Activated naive CD4-positive, alpha-beta T cell treated with anti-CD3 and anti-CD28 coated beads, Interleukin-2, amount 50 U/mL, for 24 hours (primary cell): ENCODE measurements around the gene SULF2.
A peak's percentile ranks its signal among the peaks of the same experiment; 100 is the strongest.
"Not testable (repeated sequence)": the region's sequence is repeated elsewhere in the genome, so short reads cannot be mapped to it uniquely, and the experiment has no call there.

Source experiments
- H3K27ac Mint-ChIP-seq: one replicate; pipeline ENCODE4 v1.8.0; 2021; ENCODE audit warnings: mild to moderate bottlenecking, mixed read lengths
- H3K27me3 Mint-ChIP-seq: one replicate; pipeline ENCODE4 v1.8.0; 2021; ENCODE audit warnings: mixed read lengths
- H3K36me3 Mint-ChIP-seq: one replicate; pipeline ENCODE4 v1.8.0; 2021; ENCODE audit warnings: mixed read lengths
- H3K4me1 Mint-ChIP-seq: one replicate; pipeline ENCODE4 v1.8.0; 2021; ENCODE audit warnings: mixed read lengths
- H3K4me3 Mint-ChIP-seq: one replicate; pipeline ENCODE4 v1.8.0; 2021; ENCODE audit warnings: mild to moderate bottlenecking, mixed read lengths
- H3K9me3 Mint-ChIP-seq: one replicate; pipeline ENCODE4 v1.8.0; 2021; ENCODE audit warnings: mixed read lengths

The SULF2 gene

DNA sequence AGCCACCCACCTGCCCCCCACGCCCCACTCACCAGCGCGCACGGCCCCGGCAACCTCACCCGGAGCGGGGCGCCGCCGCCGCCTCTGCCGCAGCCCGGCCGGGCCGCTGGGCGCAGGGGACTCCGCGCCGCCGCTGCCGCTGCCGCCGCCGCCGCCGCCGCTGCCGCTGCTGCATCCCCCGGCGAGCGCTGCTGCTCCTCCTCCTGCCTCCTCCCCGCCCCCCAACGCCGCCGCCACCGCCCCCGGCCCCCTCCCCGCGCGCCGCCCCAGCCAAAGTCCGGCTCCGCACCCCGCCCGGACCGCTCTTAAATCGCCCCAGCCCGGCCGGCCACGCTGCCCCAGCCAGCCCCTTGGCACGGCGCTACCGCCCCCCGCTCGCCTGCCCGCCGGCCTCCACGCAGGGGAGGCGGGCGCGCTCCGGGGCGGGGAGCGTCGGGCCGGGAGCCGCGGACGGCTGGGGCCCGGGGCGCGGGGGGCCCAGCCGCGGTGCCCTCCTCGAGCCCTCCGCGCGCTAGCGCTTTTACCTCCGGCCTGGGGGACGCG, at the start of gene SULF2:
TSS of gene SULF2 (minus strand) at position 171 of the 543 bp plus-strand sequence. CDS start 28,118 bp downstream, outside the sequence.
- Mint-ChIP-seq H3K27ac (no peak within 1 kb of the TSS), H3K4me1 (peaks cover 17% of the 10 kb centered on the region), H3K27me3 (peaks cover 45% of the 10 kb centered on the region), H3K36me3 (no peaks in the 10 kb centered on the region), H3K9me3 (no peaks in the 10 kb centered on the region), H3K4me3 (peak within 1 kb of the TSS; percentile 79)

DNA sequence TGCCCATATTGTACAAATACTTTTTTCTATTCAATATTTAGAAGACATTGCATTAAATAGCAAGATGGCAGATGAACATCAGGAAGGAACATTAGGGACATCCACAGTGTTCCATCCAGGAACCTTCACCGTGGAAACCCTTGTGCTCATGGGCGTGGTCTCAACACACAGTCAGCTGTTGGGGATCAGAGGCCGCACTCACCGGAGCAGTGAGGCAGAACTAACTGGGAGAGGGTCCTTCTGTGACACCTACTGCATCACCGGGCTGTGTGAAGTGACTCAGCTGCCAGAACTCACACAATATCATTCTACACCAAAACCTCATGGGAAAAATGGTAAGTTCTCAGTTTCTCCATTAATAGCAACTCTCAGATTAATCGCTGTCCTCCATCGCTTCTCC, 46.4 kb upstream of the SULF2 start:
- H3K27ac Mint-ChIP-seq, H3K36me3 Mint-ChIP-seq, H3K27me3 Mint-ChIP-seq, H3K9me3 Mint-ChIP-seq, H3K4me1 Mint-ChIP-seq, H3K4me3 Mint-ChIP-seq: not testable (repeated sequence)

DNA sequence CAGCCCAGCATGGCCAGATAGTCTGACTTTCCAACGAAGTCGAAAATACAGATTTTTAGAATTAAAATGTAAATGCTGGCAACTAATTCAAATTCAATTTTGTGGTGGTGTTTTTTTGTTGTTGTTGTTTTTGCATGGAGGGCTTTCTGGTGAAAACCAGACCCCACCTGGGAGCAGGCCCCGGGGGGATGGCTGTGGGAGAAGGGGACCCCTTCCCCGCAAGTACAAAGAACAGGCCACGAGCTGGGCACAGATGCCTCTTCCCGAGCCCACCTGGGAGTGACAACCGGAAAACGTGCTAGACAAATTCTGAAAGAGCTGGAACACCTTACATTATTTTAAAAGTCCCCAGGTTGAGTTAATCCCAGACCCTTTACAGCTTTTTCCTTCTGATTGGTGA, 41.4 kb upstream of the SULF2 start:
- H3K27ac Mint-ChIP-seq = not testable (repeated sequence)

DNA sequence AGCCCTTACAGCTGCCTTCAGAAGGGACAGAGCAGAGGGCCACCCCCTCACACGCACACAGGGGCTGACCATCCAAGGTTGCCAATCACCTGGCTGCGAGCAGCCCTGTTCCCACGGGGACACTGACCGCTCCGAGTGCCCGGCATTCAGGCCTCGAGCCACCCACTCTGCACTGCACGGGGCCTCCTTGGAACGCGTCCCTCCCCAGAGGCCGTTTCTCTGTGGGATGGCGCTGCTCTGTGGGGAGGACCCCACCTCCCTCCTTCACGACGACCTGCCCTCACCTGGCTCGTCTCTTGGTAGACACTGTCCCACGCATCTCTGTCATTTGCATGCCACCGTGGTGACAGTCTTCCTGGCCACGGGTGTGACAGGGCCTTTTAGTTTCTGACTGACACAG, 40.7 kb upstream of the SULF2 start:
- not testable (repeated sequence) for H3K36me3 Mint-ChIP-seq, H3K27ac Mint-ChIP-seq, H3K4me3 Mint-ChIP-seq, H3K27me3 Mint-ChIP-seq, H3K9me3 Mint-ChIP-seq, H3K4me1 Mint-ChIP-seq

More for the DNA sequence above, 41.4 kb upstream of the SULF2 start:
- not testable (repeated sequence) for H3K4me1 Mint-ChIP-seq, H3K9me3 Mint-ChIP-seq, H3K36me3 Mint-ChIP-seq, H3K27me3 Mint-ChIP-seq, H3K4me3 Mint-ChIP-seq

DNA sequence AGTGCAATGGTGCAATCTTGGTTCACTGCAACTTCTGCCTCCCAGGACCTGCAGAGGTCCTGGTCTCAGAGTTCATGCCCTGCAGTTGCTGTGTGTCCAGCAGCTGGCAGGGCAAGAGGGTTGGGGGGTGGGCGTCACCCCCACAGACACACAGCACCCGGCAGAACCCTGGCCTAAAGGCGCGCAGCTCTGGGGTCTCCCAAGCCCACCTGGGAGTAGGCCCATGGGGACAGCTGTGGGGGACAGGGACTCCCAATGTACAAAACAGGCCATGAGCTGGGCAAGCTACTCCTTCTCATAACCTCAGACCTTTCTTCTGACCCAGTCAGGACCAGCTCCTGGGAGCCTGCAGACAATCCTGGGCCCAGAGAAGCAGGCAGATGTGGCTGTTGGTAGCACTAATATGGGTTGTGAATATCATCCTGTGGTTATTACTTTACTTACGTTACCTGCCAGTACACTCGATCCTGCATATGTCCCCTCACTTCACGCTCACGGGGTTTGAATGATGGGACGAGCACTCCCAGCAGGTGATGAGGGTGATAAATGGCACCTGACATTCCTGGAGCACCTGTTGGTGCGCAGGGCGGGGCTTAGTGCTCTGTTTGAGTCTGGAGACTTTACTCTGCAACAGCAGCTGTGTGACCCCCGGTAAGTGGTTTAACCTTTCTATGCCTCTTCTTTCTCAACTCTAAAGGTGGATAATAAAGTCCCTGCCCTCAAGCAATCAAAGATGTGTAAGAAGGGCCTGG, 39.9 kb upstream of the SULF2 start:
- H3K9me3 Mint-ChIP-seq = no peaks in the 10 kb centered on the region
- H3K4me3 Mint-ChIP-seq = no peak overlapping the region
- H3K27ac Mint-ChIP-seq = no peak overlapping the region
- H3K27me3 Mint-ChIP-seq = peaks cover 7% of the 10 kb centered on the region
- H3K4me1 Mint-ChIP-seq = no peaks in the 10 kb centered on the region
- H3K36me3 Mint-ChIP-seq = no peaks in the 10 kb centered on the region

DNA sequence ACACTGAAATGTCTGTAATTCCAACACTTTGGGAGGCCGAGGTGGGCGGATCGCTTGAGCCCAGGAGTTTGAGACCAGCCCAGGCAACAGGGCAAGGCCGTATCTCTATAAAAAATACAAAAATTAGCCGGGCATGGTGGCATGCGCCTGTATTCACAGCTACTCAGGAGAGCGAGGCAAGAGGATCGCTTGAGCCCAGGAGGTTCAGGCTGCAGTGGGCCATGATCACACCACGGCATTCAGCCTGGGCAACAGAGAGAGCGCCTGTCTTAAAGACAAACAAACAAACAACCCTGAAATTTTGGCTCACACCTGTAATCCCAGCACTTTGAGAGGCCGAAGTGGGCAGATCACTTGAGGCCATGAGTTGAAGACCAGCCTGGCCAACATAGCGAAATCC, 38.7 kb upstream of the SULF2 start:
- H3K4me1 Mint-ChIP-seq, H3K27me3 Mint-ChIP-seq, H3K9me3 Mint-ChIP-seq, H3K36me3 Mint-ChIP-seq, H3K27ac Mint-ChIP-seq, H3K4me3 Mint-ChIP-seq: not testable (repeated sequence)

DNA sequence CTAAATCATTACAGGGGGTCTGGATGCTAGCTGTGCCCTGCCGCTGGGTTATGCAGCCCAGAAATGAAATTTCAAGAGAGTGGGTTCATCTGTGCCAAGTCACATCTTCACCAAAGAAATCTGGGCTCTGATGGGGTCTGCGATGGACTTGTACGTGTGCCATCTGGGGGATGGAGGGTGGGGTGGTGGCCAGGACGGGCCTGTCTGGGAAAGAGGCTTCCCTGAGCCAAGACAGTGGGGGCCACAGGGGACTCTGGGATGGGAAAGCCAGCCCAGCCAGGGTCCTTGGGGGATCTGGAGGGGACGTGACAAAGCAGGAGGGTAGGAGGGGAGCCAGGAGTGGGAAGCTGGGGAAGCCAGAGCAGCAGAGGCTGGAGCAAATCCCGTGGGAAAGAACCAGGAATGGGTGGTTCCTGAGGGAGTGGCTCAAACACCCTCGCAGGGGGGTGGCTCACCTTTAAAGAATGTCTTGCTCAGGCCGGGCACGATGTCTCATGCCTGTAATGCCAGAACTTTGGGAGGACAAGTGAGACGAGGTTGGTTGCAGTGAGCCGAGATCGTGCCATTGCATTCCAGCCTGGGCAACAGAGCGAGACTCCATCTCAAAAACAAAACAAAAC, 36.3 kb upstream of the SULF2 start:
- Mint-ChIP-seq H3K27ac (no peak overlapping the region), H3K36me3 (no peaks in the 10 kb centered on the region), H3K9me3 (no peaks in the 10 kb centered on the region), H3K4me1 (no peaks in the 10 kb centered on the region), H3K27me3 (peaks cover 10% of the 10 kb centered on the region), H3K4me3 (no peak overlapping the region)

DNA sequence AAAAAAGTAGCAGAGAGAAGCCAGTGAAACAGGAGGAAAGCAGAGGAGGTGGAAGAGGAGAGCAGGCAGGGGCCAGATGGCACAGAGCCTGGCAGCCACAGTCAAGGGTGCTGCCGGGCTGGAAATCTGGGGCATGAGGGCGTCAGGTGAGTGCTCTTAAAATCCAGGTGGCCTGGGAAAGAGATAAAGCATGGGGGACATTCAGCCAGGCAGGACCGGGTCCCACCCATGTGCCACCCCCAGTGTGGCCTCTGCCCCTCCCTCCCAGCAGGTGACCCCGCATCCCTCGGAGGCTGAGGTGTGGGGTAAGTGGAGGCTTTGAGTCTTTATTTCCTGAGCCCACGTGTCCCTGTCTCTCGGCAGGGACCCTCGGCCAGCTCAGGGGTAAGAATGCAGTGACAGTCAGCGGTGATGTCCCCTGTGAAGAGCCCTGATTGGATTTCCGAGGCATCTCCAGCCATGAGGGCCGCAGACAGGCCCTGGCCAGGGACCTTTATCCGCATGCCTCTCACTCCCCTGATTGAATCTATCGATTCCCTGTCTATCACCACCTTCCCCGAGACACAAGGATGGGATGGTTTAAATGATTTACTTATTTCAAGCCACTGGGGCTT, 33.8 kb upstream of the SULF2 start:
- Mint-ChIP-seq H3K27me3 (peaks cover 18% of the 10 kb centered on the region), H3K4me1 (no peaks in the 10 kb centered on the region), H3K4me3 (no peak overlapping the region), H3K27ac (no peak overlapping the region), H3K9me3 (peaks cover under 1% of the 10 kb centered on the region), H3K36me3 (no peaks in the 10 kb centered on the region)

DNA sequence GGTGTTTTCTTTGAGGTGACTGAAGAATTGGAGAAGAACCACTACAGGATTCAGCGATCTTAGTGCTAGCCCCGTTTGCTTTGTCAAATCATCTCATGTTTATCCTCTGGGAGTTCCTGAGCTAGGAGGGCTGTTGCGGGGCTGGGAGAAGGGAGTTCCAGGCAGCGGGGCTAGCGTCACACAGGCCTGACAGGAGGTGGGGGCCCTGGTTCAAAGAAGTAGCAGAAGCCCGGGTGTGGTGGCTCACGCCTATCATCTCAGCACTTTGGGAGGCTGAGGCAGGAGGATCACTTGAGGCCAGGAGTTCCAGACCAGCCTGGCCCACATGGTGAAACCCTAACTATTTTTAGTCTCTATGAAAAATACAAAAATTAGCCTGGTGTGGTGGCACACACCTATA, 33.2 kb upstream of the SULF2 start:
- Mint-ChIP-seq H3K36me3 (no peaks in the 10 kb centered on the region), H3K4me1 (no peaks in the 10 kb centered on the region), H3K27me3 (peaks cover 21% of the 10 kb centered on the region)

DNA sequence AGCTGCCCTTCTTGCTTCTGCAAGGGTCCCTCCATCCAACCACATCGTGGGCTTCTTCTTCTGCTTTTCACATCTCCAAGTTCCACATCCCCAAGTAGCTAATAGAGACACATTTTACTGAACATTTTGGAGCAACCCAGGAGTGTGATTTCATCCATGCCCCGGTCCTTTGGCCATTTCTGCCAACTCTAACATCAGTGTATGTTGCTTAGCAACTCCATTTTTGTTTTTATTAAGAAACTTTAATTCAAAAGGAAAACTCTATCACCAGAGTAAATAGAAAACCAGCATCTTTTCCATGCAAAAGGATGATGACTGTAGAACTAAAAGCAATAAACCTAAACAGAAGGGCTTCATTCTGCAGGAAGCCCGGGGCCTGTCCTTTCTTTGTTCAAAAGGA, 32.7 kb upstream of the SULF2 start:
- Mint-ChIP-seq H3K27me3 (peaks cover 24% of the 10 kb centered on the region), H3K4me1 (no peaks in the 10 kb centered on the region), H3K9me3 (peaks cover 6% of the 10 kb centered on the region), H3K27ac (no peak overlapping the region), H3K4me3 (no peak overlapping the region), H3K36me3 (no peaks in the 10 kb centered on the region)

More for the DNA sequence above, 33.2 kb upstream of the SULF2 start:
- Mint-ChIP-seq H3K9me3 (peaks cover 6% of the 10 kb centered on the region), H3K4me3 (no peak overlapping the region), H3K27ac (no peak overlapping the region)

DNA sequence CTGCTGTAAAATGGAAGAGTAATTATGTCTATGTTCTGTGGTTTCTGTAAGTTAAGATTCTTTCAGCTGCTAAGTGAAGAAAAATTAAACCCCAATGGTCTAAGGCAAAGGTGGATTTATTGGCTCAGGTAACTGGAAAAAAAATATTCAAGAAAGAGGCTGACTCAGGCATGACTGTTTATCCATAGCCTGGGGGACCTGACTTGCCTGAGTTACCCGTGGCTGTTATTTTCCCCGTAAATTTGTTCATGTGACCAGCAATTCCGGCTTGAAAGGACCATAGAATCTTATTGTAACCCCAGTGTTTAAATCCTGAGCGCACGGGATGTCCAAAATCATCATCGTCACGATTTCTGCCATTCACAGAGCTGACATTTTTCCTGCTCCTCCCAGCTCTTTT, 32.3 kb upstream of the SULF2 start:
- Mint-ChIP-seq H3K9me3 (peaks cover 6% of the 10 kb centered on the region), H3K36me3 (no peaks in the 10 kb centered on the region), H3K4me3 (no peak overlapping the region), H3K27me3 (peaks cover 25% of the 10 kb centered on the region), H3K4me1 (no peaks in the 10 kb centered on the region), H3K27ac (no peak overlapping the region)

DNA sequence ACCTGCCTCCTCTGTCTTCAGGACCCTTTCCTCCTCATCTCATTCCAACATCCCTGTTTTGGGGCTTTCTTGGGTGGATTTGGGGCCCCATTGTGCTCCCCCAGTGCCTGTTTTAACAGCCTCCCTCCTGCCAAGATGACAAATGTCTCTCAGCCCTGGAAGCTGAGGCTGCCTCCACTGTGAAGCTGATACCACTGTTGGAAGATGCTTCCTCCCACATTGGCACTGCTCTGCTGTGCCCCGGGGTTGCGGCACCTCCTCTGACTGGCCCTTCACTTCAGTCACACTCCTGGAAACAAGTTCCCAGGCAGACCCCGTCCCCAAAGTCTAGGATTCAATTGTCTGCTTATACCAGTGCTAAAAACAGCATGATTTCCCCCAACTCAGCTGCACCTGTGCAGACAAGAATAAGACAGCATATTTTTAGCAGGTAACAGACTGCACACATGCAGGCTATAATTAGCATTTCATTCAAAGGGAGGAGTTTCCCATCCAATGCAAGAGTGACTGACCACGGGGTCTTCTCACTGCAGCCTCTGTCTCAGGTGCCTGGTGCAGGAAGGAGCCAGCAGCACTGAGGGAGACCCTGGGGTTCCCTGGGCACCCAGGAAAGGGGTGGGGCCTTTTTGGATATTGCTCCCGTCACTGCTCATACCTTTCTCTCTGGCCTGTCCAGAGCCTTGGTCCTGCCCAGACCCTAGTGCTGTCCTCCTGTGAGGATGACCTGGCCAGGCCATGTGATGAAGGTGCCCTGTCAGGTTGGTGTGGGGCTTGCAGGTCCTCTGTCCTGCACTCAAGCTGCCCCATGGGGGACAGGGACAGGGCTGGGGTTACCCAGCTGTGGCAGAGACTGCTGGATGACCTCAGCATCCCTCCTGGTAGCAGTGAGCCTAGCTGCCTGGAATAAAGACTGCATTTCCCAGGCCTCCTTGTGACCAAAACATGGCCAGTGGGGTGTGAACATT, 31.5 kb upstream of the SULF2 start:
- Mint-ChIP-seq H3K27me3 (peaks cover 30% of the 10 kb centered on the region), H3K4me3 (no peak overlapping the region), H3K27ac (no peak overlapping the region), H3K9me3 (peaks cover 6% of the 10 kb centered on the region), H3K4me1 (no peaks in the 10 kb centered on the region), H3K36me3 (no peaks in the 10 kb centered on the region)

DNA sequence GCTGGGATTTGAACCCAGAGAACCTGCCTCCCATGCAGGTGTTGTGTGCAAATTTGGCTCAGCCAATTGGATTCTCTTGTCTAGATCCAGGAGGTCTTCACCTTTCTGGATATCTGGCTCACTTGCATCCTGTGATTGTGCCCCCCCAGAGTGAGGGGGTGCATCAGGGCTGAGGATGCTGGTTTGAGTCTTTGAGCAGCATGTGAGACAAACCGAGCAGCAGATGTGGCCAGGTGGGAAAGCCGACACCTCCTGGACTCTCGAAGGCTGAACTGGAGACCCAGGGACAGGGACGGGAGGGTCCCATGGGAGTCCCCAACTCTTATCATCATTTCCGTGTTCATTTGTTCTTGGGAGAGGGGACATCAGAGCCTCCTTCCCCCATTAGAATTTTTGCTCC, 30.6 kb upstream of the SULF2 start:
- Mint-ChIP-seq H3K27ac (no peak overlapping the region), H3K36me3 (no peaks in the 10 kb centered on the region), H3K4me3 (no peak overlapping the region), H3K9me3 (peaks cover 6% of the 10 kb centered on the region), H3K4me1 (no peaks in the 10 kb centered on the region), H3K27me3 (peaks cover 32% of the 10 kb centered on the region)

DNA sequence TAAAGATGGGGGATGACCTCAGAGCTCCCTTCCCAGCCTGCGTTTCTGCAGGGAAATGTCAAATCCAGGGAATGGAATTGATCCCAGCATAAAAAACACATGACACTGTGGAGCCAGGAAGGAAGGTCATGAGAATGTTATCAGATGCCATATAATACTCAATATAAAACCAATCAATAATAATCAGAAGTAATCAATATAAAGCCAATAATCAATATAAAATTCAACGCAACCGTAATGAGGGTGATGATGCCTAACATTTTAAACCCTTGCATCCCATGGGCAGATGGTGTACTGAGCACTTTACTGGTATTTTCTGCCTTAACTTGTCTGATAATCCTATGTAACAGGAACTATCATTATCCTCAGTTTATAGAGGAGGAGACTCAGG, 30.1 kb upstream of the SULF2 start:
- Mint-ChIP-seq H3K4me1 (no peaks in the 10 kb centered on the region), H3K27me3 (peaks cover 29% of the 10 kb centered on the region)

DNA sequence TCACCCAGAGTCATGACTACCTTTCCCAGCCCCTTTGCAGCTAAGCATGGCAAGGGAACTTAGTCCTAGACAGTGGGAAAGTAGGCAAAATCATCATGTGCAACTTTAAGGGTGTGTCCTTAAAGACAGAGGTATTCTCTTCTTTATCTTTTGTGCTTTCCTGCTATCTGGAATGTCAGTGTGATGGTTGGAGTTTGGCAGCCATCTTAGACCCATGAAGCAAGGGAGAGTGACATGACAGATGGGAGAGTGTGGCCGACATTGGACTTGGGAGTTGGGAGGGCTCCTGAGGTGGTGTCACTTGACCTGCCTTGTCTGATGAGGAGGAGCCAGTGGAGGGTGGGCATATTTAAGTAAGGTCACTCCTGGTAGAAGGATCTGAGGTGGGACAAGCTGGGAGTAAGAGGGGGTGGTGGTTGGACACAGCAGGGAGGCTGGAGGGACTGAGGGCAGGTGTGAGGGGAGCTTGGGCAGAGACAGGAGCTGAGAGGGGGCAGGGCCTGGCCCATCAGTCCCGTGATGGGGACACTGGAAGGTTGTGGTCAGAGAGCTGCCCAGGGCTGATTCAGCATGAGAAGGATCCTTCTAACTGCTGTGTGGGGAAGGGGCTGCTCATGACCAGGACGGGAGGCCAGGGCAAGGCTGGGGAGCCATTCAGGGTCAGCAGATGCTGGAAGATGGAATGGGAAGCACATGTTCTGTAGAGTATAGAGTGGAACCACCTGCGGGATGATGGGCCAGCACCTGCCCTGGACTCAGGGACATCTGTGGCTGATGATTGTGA, 29.5 kb upstream of the SULF2 start:
- H3K4me3 Mint-ChIP-seq = no peak overlapping the region
- H3K27me3 Mint-ChIP-seq = peaks cover 29% of the 10 kb centered on the region
- H3K27ac Mint-ChIP-seq = no peak overlapping the region
- no peaks in the 10 kb centered on the region for H3K4me1 Mint-ChIP-seq
- H3K9me3 Mint-ChIP-seq = peaks cover 6% of the 10 kb centered on the region
- no peaks in the 10 kb centered on the region for H3K36me3 Mint-ChIP-seq

More for the DNA sequence above, 30.1 kb upstream of the SULF2 start:
- H3K4me3 Mint-ChIP-seq = no peak overlapping the region
- H3K36me3 Mint-ChIP-seq = no peaks in the 10 kb centered on the region
- no peak overlapping the region for H3K27ac Mint-ChIP-seq
- H3K9me3 Mint-ChIP-seq = peaks cover 6% of the 10 kb centered on the region
